GM19452 (cell line): Measurements from ENCODE around the gene VPS33B.

Source experiments
- ATAC-seq: cut with Tn5 transposase; IDR thresholded peaks from one replicate; pipeline ENCODE4 v1.9.1; 2021; ENCODE audit not compliant: unreplicated experiment

VPS33B gene

DNA sequence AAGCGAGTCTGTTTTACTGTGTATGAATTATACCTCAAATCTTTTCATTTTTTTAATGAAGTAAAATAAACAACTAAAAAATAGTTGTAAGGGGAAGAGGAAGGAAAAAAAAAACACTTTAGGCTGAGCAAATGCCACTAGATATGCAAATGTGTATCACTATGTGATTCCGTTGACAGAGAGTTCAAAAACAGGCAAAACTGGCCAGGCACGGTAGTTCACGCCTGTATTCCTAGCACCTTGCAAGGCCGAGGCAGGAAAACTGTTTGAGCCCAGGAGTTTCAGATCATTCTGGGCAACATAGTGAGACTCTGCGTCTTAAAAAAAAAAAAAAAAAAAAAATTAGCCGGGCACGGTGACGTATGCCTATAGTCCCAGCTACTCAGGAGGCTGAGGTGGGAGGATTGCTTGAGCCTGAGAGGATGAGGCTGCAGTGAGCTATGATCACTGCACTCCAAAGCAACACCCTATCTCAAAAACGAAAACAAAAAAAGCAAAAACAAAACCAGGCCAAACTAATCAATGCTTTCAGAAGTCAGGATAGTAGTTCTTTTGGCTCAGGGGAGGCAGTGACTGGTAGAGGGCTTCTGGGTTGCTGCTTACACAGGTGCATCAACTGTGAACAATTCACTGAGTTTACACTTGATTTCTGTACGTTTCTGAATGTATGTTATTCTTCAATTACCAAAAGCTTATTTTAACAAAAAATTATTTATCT is 35.4 kb downstream of the VPS33B start:
- ATAC-seq: peak; percentile 50

DNA sequence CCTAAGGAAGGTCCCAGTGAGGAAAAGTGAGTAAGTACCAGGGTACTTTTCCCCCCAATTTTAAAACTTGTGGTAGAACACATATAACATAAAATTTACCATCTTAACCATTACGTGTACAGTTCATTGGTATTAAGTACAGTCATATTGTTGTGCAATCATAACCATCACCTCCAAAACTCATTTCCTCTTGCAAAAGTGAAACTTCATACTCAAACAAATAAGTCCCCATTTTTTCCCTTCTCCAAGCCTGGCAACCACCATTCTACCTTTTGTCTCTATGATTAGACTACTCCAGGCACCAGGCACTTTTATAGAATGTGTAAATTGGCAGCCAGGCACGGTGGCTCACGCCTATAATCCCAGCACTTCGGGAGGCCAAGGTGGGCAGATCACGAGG is 40.3 kb downstream of the VPS33B start:
- ATAC-seq: peak; percentile 53

DNA sequence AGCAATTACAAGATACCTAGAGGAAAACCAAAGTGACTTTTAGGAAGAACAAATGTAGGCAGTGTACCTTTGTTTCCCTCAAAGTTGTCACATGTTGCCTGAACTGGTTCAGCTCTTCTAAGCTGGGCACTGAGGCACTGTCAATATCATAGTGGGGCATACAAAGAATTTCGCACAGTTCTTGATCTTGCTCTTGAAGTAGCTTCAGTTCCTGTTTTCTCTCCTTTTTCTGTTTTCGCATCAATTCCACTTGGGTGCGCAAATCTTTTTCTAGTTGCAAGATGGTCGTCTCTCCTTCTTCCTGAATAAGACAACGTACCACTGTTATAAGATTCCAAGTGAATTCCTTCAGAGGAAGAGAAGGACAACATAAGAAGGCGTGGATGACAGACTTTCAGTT is 40.7 kb downstream of the VPS33B start:
- peak; percentile 73 for ATAC-seq

DNA sequence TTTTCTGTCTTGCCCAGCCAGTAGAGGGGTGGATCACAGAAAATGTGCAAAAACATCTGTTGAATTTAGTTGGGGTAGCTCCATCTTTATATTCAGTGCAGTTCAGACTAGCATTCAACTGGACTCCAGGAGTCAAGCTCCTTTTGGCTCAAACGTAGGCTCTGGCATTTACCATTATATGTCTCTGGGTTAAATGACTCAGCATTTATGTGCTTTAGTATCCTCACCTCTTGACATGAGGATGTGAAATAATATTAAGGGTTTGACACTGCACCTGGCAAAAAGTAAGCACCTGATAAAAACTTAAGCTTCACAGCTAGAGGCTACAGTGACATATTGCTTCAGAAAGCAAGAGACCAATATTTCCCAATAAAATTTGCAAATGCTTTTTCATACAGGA is 42.8 kb downstream of the VPS33B start:
- no peak for ATAC-seq

DNA sequence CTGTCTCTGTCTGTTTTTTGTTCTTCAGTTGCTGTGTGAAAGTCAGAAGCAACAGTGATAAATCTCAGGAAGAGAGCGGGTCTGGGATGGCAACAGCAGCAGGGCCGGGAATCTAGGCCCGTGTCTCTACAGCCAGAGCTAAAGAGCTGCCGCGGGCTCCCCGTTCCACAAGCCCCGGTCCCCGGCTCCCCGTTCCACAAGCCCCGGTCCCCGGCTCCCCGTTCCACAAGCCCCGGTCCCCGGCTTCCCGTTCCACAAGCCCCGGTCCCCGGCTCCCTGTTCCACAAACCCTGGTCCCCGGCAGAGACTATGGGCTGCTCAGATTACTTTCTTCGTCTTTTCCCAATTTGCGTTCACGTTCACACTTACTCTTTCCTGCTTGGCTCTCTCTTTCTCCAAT is 48.2 kb downstream of the VPS33B start:
- no peak for ATAC-seq

DNA sequence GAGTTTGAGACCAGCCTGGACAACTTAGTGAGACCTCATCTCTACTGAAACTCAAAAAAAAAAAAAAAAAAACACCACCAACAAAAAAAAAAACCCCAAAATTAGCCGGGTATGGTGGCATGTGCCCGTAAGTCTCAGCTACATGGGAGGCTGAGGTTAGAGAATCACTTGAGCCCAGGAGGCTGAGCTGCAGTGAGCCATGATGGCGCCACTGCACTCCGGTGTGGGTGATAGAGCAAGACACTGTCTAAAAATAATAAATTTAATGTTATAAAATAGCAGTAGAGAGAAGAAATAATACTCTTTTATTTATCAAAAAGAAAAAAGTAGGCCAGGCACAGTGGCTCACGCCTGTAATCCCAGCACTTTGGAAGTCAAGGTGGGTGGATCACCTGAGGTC is 50.3 kb downstream of the VPS33B start:
- no peak for ATAC-seq

DNA sequence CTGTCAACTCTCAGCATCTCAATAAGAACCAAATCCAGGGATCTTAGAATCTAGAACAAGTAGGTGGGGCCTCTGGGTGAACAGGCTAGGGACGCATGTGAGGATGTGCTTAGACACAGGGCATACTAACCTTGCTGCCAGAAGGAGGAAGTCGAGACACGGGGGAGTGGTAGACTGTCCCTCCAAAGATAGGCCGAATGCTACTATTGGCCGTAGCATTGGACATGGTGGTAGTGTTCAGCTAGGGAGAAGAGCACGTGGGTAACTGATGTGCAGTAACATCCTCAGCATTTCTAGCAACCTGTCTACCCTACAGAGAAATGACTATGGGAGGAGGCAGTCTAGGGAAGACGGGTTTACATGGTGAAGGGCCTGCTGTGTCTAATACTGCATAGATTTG is 52.1 kb downstream of the VPS33B start:
- ATAC-seq: no peak

DNA sequence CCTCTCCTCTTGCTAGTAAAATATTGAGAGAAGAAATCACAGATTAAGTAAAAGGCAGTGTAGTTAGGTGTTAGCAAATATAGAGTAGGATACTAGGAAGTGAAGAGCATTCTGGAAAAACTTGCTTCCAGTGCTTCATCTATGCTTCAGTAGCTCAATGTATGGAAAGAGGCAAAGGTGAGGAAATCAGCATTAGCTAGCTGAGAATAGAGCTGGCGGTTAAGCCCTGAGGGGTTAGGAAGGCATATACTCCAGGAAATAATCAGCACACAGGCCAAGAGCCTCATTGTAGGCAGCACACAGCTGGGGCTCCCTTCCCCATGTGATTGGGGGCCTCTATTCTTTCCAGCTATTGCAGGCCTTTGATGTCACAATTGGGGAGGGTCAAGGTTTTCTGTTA is 54.0 kb downstream of the VPS33B start:
- no peak for ATAC-seq

DNA sequence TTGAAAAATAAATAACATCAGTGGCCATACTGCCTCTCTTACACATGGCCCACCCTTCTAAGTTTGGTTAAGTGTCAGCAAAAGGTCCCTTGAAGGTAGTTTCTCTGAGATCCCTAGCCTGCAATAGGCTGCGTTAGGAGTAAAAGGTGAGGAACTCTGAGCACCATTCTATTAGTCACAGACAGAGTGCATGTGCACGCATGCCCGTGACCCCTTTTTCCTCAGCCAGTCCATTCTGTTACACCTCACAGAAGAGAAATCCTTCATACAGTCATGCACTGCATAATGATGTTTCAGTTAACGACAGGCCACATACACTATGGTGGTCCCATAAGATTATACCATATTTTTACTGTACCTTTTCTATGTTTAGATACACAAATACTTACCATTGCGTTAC is 55.2 kb downstream of the VPS33B start:
- ATAC-seq: no peak

DNA sequence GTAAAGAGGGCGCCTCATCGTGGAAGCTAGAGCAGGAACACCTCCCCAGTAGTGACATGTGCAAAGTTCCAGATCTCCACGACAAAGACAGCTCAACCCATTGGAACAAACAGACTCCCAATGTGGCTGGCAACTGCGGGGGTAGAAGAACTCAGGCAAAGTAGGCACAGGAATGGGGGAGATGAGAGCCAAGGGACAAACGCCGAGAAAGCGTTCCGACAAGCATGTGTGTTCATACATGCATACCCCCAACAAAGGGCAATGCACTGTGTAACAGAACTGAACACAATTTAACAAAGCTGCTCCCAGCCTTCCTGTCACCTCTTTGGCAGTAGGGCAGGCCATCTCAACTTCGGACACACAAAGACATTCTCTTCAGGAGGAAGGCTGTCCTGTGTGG is 56.1 kb downstream of the VPS33B start:
- ATAC-seq: no peak

DNA sequence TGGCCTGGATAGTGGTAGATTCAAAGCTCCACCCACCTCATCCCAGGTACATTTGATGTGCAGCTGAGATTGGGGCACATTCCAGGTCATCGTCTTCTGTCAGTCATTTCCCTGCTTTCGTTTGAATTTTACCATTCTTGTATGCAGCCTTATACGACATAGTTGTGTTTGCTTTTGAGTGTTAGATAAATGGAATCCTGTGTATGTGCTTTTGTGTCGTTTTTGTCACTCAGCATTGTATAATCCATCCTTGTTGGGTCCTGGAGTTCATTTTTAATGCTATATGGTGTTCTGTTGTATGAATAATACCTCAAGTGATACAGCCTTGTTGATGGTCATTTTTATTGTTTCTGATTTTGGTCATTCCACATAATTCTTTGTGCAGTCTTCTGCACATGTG is 60.4 kb downstream of the VPS33B start:
- ATAC-seq: no peak

DNA sequence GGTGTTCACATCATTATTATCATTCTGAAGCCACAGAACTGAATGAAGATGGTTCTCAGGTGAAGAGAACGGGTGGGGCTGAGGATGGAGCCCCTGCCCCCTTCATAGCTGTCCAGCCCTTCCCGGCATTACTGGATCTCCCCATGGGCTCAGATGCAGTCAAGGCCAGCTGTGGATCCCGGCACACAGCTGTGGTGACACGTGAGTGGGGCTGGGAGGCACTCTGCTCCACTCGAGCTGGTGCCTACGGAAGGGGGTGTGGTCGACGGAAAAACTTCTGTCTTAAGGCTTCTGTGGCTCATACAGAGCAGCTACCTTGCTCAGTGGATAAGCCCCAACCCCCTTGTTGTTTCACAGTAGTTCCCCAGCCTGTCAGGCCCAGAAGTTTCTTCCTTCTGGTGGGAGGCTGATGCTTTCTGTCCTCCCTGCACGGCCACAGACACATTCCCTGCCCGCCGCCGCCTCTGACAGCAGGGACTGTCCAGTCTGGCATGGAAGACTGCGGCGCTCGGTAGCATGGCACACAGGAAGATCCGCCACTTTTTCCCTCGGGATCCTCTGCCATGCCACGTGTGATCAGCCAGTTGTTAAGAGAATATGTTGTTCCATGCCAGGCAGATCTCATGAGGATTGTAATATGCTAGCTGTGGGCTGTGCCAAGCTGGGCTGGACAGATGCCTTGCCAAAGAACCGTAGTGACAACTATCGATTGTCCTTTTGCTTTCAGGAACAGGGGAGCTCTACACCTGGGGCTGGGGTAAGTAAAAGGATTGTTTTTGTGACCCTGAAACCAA is 61.9 kb downstream of the VPS33B start:
- no peak for ATAC-seq

DNA sequence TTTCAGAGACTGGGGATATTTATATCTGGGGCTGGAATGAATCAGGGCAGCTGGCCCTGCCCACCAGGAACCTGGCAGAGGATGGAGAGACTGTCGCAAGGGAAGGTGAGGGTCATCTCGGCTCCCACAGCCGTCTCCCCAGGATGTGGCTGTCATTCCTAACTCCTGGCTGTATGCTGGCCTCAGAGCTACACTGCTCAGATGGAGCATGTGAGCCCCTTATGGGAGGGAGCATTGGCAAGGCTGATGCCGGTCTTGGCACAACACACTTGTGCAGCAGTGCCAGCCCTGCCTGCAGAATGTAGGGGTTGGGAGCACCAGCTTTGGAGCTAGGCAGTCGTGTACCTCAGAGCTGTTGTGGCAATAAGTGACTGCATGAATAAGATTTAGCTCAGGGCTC is 62.5 kb downstream of the VPS33B start:
- no peak for ATAC-seq

DNA sequence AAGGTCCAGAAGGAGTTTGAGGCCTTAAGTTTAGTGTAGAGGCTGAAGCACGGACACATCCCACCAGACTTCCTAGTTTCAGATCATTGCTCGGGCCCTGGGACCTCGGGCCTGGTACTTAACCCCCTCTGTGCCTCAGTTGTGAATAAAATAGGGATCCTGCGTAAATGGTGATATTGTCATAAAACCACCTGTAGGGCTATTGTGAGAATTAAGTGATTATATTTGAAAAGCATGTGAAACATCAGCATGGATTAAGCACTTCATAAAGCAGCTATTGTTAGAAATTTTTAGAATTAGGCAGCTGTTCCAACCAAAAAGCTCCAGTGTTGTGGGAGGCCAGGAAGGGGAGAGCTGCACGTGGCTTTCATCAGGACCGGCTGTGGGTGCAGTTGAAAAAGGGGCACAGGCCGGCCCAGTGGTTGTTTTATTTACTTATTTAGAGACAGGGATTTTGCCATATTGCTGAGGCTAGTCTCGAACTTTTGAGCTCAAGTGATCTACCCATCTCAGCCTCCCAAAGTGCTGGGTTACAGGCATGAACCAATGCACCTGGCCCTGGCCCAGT is 63.3 kb downstream of the VPS33B start:
- ATAC-seq: no peak

DNA sequence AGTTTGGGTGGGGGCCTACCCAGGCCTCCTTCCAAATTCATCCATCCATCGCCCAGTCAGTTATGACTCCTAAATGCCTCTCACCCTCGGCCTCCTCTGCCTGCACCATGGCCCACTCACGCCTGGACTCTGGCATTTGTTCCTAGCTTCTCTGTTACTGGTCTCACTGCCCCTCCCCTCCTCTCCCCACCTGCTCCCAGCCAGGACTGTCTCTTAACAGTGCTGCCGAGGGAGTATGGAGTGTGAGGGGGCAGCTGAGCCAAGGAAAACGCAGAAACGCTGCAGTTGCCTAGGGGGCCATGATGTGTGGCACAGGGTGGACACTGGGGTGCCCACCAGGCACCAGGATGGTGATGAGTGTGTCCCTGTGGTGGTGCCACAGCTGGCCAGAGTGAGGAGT is 64.6 kb downstream of the VPS33B start:
- no peak for ATAC-seq

DNA sequence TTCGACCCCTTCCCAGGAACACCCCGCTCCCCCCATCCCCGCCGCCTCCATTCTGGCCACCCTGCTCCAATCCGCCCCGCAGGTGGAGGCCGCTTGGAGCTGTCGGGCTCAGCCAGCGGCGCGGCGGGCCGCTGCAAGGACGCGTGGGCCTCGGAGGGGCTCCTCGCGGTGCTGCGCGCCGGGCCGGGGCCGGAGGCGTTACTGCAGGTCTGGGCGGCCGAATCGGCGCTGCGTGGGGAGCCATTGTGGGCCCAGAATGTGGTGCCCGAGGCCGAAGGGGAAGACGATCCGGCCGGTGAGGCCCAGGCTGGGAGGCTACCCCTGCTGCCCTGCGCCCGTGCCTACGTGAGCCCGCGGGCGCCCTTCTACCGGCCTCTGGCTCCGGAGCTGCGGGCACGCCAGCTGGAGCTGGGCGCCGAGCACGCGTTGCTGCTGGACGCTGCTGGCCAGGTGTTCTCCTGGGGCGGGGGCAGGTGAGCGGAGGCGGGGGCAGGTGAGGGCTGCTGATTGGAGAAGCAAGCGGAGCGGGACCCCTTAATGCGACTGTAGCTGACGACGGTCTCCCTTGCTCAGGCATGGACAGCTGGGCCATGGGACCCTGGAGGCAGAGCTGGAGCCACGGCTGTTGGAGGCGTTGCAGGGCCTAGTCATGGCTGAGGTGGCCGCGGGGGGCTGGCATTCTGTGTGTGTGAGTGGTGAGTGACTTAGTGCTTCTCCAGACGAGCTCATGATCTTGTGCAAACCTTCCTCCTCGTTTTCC is 65.2 kb downstream of the VPS33B start:
- ATAC-seq: no peak

DNA sequence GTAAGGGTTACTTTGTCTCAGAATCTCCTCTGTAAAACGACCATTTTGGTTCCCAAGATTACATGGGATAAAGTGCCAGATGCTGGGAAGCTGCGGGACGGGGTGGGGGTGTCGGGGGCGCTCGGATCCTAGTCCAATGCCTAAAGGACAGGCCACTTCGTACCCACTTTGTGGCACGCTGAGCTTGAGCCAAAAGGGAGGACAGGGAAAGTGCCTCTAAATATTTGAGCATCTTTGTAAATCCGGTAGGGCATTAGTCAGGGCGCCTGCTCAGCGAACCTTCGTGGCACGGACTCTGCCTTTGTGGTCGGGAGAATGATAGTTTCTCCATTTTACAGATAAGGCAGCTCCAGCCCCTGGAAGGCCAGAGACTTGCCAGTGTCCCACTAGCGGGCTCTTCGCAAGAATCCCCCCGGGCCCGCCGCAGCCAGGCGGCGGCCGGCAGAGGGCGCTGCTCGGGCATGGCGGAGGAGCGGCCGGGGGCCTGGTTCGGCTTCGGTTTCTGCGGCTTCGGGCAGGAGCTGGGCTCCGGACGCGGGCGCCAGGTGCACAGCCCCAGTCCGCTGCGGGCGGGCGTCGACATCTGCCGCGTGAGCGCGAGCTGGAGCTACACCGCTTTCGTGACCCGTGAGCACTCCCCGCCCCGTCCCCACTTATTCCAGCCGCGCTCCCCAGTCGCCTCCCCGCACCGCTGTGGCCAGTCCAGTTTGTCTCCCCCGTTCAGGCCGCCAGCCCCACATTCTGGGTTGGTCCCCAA is 65.9 kb downstream of the VPS33B start:
- ATAC-seq: no peak

DNA sequence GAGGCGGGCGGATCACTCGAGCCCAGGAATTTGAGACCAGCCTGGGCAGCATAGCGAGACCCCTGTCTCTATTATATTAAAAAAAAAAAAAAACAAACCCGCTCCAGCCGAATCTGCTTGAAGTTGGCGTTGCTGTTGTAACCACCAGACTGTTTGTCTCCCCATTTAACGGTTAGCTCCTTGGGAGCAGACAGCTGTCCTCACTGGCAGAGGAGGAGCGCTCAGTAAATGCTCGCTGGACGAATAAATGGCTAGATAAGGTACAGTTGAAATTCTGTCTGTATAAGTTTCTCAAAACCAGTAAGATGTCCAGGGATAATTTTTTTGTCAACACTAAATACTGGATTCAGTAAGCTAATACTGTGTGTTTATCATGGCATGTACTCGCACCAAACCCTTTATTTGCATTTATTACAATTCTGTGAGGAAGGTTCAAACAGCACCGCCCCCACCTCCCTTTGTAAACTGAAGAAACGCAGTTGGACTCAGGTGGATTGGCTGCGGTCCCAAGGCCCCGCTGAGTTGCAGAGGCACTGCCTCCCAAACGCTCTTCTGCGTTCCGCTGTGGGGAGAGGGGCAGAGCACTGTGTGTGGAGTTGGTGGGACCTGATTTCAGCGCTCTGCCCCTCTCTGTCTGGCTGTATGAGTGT is 66.6 kb downstream of the VPS33B start:
- no peak for ATAC-seq

DNA sequence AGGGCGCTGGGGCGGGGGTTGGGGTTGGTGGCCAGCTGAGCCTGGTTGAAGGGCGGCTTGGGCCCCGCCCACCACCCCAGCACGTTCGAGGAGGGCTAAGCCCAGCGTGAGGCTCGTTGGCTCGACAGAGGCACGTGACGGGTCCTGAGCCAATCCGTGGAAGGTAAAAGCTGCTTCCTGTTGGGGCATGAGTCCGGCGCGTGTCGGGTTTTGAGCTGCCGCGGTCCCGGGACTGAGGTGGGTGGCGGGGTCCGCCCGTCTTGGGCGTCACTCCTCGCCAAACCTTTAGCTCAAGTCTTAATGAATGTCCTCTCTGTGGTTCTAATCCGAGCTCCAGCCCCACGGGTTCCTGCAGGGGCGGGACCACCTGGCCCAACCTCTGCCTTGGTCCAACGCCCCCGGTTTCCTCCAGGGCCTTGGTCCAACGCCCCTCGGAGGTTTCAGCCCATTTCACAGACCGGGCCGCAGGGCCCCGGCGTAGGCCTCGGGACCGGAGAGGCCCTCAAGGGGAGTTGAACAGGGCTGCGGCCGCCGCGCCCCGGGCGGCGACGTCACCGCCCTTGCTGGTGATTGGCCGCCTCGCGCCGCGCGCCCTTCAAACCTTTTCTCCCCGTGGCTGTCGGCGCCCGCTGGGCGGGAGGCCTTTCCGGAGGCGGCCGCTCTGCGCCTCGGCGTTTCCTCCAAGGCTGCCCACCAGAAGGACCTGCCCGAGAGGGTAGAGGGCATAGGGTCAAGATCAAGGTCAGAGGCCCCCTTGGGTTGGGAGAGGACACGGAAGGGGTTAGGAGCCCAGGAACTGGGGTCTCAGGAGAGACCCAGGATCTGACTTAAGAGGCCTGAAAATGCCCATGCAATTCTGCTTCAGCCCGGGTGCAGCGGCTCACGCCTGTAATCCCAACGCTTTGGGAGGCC is 67.4 kb downstream of the VPS33B start, which contains the start of gene RCCD1:
Gene RCCD1, plus strand, starts transcription at position 173 of the 912 bp plus-strand sequence. CDS start 1,851 bp downstream, outside the sequence.
- ATAC-seq: peak; percentile 91
